NK-92 (cell line): ENCODE measurements around the gene TMEM163.
"Not testable (repeated sequence)": the region's sequence is repeated elsewhere in the genome, so short reads cannot be mapped to it uniquely, and the experiment has no call there.

Source experiments
- DNase-seq: peaks from one replicate; lab custom pipeline; 2025; ENCODE audit not compliant: unreplicated experiment; lab: John Stamatoyannopoulos, UW

TMEM163 gene

GRCh38 chr2:134665727-134666506, 52.9 kb downstream of the TMEM163 start:
- DNase-seq: no peak

- no peak for DNase-seq
Observed at GRCh38 chr2:134663451-134664450, 55.0 kb downstream of the TMEM163 start.

GRCh38 chr2:134662751-134663150, 56.0 kb downstream of the TMEM163 start:
- DNase-seq: no peak

- no peak for DNase-seq
Observed at GRCh38 chr2:134660626-134661402, 58.0 kb downstream of the TMEM163 start.

GRCh38 chr2:134659724-134660123, 59.1 kb downstream of the TMEM163 start:
- no peak for DNase-seq

GRCh38 chr2:134657650-134658250, 61.0 kb downstream of the TMEM163 start:
- DNase-seq: no peak

GRCh38 chr2:134656391-134656790, 62.4 kb downstream of the TMEM163 start:
- not testable (repeated sequence) for DNase-seq

- DNase-seq: no peak
Observed at GRCh38 chr2:134648586-134648985, 70.2 kb downstream of the TMEM163 start.

- DNase-seq: no peak
Observed at GRCh38 chr2:134647607-134648256, 71.1 kb downstream of the TMEM163 start.

- no peak for DNase-seq
Observed at GRCh38 chr2:134642938-134643337, 75.9 kb downstream of the TMEM163 start.

- DNase-seq: no peak
Observed at GRCh38 chr2:134640494-134640893, 78.3 kb downstream of the TMEM163 start.

GRCh38 chr2:134639265-134639664, 79.5 kb downstream of the TMEM163 start:
- DNase-seq: no peak

GRCh38 chr2:134636714-134637113, 82.1 kb downstream of the TMEM163 start:
- DNase-seq: no peak

GRCh38 chr2:134634054-134634753, 84.6 kb downstream of the TMEM163 start:
- DNase-seq: no peak

GRCh38 chr2:134630504-134631159, 88.2 kb downstream of the TMEM163 start:
- DNase-seq: no peak

- DNase-seq: no peak
Observed at GRCh38 chr2:134628453-134628852, 90.3 kb downstream of the TMEM163 start.

- DNase-seq: no peak
Observed at GRCh38 chr2:134626781-134627180, 92.0 kb downstream of the TMEM163 start.

GRCh38 chr2:134625311-134625710, 93.5 kb downstream of the TMEM163 start:
- DNase-seq: no peak

- DNase-seq: no peak
Observed at GRCh38 chr2:134623796-134624195, 95.0 kb downstream of the TMEM163 start.
